ENCODE measurements around the gene TSSK3.
A peak's percentile ranks its signal among the peaks of the same experiment; 100 is the strongest.

TSSK3 gene

DNA sequence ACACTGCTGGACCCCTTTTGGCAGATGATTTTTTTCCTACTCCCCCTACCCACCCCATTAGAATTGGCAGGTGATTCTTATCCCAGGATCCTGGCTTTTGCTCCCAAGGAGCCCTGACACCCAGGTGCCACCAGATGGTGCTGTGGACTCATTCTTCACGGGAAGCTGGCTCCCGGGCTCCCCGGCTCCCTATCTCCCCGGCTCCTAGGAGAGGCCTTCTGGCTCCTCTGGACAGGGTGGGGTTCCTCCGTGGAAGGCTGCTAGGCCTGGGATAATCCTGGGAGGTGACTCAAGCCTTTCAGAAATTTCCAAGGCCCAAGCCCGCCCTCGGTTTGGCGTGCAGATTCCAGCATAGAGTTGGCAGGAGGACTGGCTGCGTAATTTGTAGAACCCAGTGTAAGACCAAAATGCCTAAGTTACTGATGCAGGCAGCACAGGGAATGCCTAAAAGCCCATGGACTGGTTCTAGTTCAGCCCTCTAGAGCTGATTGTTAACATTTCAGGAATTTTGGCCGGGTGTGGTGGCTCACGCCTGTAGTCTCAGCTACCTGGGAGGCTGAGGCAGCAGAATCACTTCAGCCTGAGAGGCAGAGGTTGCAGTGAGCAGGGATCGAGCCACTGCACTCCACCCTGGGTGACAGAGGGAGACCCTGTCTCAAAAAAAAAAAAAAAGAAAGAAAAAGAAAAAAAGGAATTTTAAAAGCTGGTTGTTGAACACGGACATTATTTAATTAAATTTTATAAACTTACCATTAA is 38.7 kb downstream of the TSSK3 start:
- DNase-seq (ENCODE audit: low read depth in 2 of 2) = peak; percentile 37 to 47

DNA sequence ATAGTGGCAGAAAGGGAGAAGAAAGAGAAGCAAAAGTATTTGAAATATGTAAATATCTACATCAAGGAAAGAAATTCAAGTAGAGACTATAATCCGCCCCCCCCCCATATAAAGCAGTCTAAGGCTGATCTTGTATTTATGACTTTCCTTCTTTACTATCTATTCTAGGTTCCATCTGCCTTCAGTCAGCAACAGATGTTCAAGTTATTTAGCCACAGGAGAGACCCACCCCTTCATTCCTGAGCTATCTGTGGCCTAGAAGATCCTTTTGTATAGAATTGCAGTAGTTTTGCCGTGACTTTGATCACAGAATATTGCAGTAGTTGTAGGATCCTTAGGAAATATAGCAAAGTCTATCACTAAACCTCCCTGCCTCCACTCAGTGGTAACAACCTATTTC is 42.6 kb downstream of the TSSK3 start:
- no peak for DNase-seq (ENCODE audit: low read depth in 2 of 2)

DNA sequence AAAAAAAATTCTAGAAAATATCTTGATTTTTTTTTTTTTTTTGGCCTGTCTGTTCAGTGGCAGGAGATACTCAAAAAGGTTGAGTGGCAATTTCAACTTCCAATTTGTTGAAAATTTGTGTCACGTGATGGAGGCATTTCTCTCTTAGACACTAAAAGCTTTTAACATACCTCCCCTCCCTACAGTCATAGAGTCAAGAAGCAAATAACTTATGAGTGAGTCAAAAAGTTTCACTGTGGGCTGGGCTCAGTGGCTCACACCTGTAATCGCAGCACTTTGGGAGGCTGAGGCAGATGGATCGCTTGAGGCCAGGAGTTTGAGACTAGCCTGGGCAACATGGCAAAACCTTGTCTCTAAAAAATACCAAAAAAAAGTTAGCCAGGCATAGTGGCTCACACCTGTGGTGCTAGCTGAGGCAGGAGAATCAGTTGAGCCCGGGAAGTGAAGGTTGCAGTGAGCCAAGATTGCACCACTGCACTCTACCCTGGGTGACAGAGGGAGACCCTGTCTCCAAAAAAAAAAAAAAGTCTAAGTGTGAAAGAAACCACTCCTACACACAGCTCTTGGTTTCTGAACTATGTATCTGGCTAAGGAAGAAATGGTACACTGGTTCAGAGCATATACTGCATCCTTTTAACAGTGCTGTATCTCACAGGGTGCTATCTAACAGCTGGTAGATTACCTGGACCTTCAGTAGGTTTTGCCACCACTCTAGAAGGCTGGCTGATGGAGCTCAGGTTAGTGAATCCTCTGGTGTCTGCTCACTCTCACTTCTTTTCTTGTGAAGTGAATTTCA is 43.5 kb downstream of the TSSK3 start:
- no peak for DNase-seq (ENCODE audit: low read depth in 2 of 2)

DNA sequence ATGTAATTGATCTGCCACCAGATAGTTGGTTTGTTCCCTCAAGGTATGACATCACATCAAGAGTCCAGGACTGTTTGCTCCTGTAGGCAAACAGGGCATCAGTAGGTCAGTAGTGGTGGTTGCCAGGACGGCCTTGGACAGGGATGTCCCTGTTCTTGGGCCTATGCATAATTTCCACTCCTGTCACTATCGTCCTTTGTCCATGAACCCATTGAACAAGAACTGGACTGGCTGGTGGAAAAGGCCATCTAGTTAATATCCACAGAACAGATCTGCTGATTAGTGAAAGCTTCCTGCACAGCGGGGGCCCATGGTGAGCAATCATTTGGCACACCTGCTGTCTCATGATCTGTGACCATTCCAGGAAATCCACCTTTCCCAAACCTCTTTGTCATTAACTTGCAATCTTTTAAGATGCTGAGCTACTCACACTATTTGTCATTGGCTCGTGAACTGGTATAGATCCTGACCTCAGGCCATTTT is 44.3 kb downstream of the TSSK3 start:
- DNase-seq (ENCODE audit: low read depth in 2 of 2) = no peak

DNA sequence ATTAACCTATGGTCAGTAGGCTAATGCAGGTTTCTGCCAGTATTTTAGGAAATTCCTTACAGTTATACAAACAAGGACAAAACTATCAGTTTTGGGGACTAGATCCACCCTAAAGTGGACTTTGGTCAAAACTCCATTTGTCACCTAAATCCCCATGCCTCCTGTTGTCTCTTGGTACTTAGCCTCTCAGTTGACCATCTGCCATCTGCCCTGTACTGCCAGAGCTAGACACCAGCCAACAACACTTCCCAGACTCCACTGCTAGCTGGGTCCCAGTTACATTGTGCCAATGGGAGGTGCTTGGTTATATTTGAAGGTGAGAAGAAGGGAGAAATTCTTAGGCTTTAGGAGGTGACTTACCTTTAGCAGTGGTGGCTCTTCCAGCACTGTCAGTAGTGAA is 48.9 kb downstream of the TSSK3 start:
- no peak for DNase-seq (ENCODE audit: low read depth in 2 of 2)

DNA sequence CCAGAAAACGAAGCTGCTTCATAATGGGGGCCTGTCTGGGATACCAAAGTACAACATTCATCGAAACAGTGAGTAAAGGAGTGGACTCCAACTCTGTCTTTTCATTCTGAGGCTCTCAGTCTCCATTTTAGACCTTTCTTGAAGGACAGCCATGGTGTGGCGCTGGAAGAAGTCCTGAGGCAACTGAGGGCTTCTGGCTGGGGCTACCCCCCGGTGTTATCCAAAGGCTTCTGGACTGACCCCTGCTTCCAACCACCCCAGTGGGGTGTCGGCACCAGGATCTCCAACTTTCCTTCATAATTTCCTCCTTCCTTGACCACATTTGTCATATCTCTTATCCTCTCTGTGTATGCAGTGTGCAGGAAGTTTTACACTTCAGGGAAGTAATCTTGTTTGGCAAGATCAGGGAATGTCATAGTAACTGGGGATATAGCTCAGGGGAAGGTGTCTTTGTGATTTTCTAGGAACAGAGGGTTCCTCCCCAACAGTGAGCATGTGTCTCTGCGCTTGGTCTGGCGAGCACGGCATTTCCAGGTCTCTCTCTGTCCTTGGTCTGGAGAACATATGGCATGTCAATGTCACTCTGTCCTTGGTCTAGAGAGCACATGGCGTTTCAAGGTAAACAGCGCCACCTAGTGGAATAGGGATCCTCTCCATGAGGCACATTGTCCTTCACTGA is 51.3 kb downstream of the TSSK3 start:
- DNase-seq (ENCODE audit: low read depth in 2 of 2) = peak; percentile 36 to 40
